Kidney (tissue), 14 donors: ENCODE results near the gene GTSE1. TPM values are rescaled to one million over a fixed set of nuclear protein-coding genes. Genes with fewer than 3 reads are reported as not detected.

Experiments used
- DNase-seq, 5 donors: peaks; one replicate each; pipeline ENCODE4 v3.0.0-alpha.2; 2013 to 2020
- FAIRE-seq: peaks from 2 replicates; lab custom pipeline; 2012; peaks lifted over from hg19 to GRCh38; lab: Jason Lieb, UNC
- H3K27ac ChIP-seq, 2 donors: one replicate each; pipeline ENCODE4 v1.7.0; 2013; ENCODE audit warnings: low read depth in 2 of 2, low read length in 2 of 2, inconsistent platforms in 1 of 2
- H3K27me3 ChIP-seq: one replicate; pipeline ENCODE4 v1.7.1; 2013; ENCODE audit warnings: low read length, inconsistent platforms; ENCODE audit not compliant: control insufficient read depth, insufficient read depth
- H3K36me3 ChIP-seq, 3 donors: one replicate each; pipeline versions ENCODE4 v1.7.0 to v1.7.1; 2013; ENCODE audit warnings: low read length in 3 of 3, control low read depth in 1 of 3, inconsistent platforms in 1 of 3; ENCODE audit not compliant: insufficient read depth in 3 of 3, control insufficient read depth in 2 of 3
- H3K4me1 ChIP-seq, 3 donors: one replicate each; pipeline versions ENCODE4 v1.7.0 to v1.7.1; 2013; ENCODE audit warnings: low read length in 3 of 3, inconsistent platforms in 1 of 3, low read depth in 1 of 3; ENCODE audit not compliant: control insufficient read depth in 2 of 3, insufficient read depth in 2 of 3
- H3K4me3 ChIP-seq, 3 donors: one replicate each; pipeline versions ENCODE4 v1.7.0 to v1.8.1; 2013; ENCODE audit warnings: low read length in 3 of 3, control low read depth in 1 of 3, inconsistent platforms in 1 of 3
- H3K9ac ChIP-seq, 3 donors: one replicate each; pipeline versions ENCODE4 v1.7.0 to v1.7.1; 2013; ENCODE audit warnings: low read length in 3 of 3, control low read depth in 1 of 3, inconsistent platforms in 1 of 3
- H3K9me3 ChIP-seq, 3 donors: one replicate each; pipeline versions ENCODE4 v1.7.0 to v1.7.1; 2013; ENCODE audit warnings: low read length in 3 of 3, control low read depth in 1 of 3, inconsistent platforms in 1 of 3; ENCODE audit not compliant: control insufficient read depth in 2 of 3, insufficient read depth in 1 of 3
- CTCF ChIP-seq: IDR thresholded peaks from 3 replicates; pipeline ENCODE4 v1.5.1; 2012; ENCODE audit warnings: mild to moderate bottlenecking, moderate library complexity, borderline replicate concordance; ENCODE audit not compliant: insufficient read depth; ENCODE audit errors: extremely low read depth
- intact Hi-C: fragments of 100-400 bp; cut with DNase I; formaldehyde crosslinking; loops from one replicate; pipeline ENCODE4 v1.11.1; 2022
- polyA plus RNA-seq: library from polyadenylated mRNA; stranded (reverse); fragments of 350-450 nt; fragmentation: Illumina TruSeq; extraction: RNeasy Lipid Tissue Mini Kit (QIAGEN cat#74804); gene quantifications from one replicate; pipeline ENCODE4 v1.2.3, GENCODE V29; 2014; ENCODE audit warnings: low read depth, low replicate concordance; ENCODE audit not compliant: insufficient read depth
- total RNA-seq: library from RNA; stranded (reverse); fragmentation: NEBNext Ultra II Directional; extraction: Animal tissue kit (Norgen Biotek cat#: 25700); gene quantifications from one replicate; pipeline ENCODE4 v1.2.1, GENCODE V29; 2021
- donor health status: control.
- donor health status: control.
- donor health status: control.
- donor health status: control.
- donor health status: control.
- donor health status: DM: yes; HTN: yes; CAD: no.
- donor health status: Normal renal cell carcinoma (clear cell type).

GTSE1 gene
- total and polyA plus RNA-seq, 2 donors from 2014 or later, result 0.41 to 0.94 TPM

GRCh38 chr22:46356496-46357480 lies 60.1 kb downstream of the GTSE1 start:
- FAIRE-seq (no peak), DNase-seq (peak in 4 of 5 donors; percentile 36 to 71 (median 50))
- H3K36me3 ChIP-seq, result peaks cover 2 to 35% (median 20%) of the 10 kb centered on the region in 3 donors
- no peak overlapping the region for H3K4me3 ChIP-seq
- intact Hi-C loops, result loop anchor here (5.0 kb wide), 1 partner anchor 186 kb away; no protein-coding TSS in a partner anchor
- H3K27me3 ChIP-seq, result no peaks in the 10 kb centered on the region
- no peaks in the 10 kb centered on the region for H3K4me1 ChIP-seq
- no peak overlapping the region for H3K27ac ChIP-seq
- no peaks in the 10 kb centered on the region for H3K9me3 ChIP-seq
- TF ChIP-seq CTCF, result no peak
- H3K9ac ChIP-seq, result no peak overlapping the region

- H3K27me3 ChIP-seq, result no peaks in the 10 kb centered on the region
Observed at GRCh38 chr22:46357711-46358520, 61.2 kb downstream of the GTSE1 start.

GRCh38 chr22:46358766-46359165 lies 62.1 kb downstream of the GTSE1 start:
- no peak overlapping the region for H3K27ac ChIP-seq
- DNase-seq (peak in 1 of 5 donors; percentile 58), FAIRE-seq (no peak)
- H3K4me3 ChIP-seq, result no peak overlapping the region
- TF ChIP-seq CTCF, result no peak
- no peaks in the 10 kb centered on the region for H3K27me3 ChIP-seq
- H3K9me3 ChIP-seq, result no peaks in the 10 kb centered on the region
- H3K36me3 ChIP-seq, result peaks cover 0 to 16% (median 7%) of the 10 kb centered on the region in 3 donors
- intact Hi-C loops, result loop anchor here (5.0 kb wide), 1 partner anchor 184 kb away; no protein-coding TSS in a partner anchor
- H3K4me1 ChIP-seq, result peaks cover 0 to 3% (median 3%) of the 10 kb centered on the region in 3 donors
- H3K9ac ChIP-seq, result no peak overlapping the region

More at GRCh38 chr22:46357711-46358520, 61.2 kb downstream of the GTSE1 start:
- intact Hi-C loops, result loop anchor here (5.0 kb wide), 1 partner anchor 184 kb away; no protein-coding TSS in a partner anchor
- Histone ChIP-seq H3K36me3 (peaks cover 0 to 25% (median 12%) of the 10 kb centered on the region in 3 donors), H3K9ac (no peak overlapping the region), H3K27ac (no peak overlapping the region), H3K4me3 (no peak overlapping the region), H3K4me1 (peaks cover 0 to 3% (median under 1%) of the 10 kb centered on the region in 3 donors), H3K9me3 (no peaks in the 10 kb centered on the region)
- TF ChIP-seq CTCF, result no peak
- DNase-seq (peak; percentile 68 to 77 (median 73)), FAIRE-seq (no peak)
